GM23338 (cell line): ENCODE measurements around the gene SYPL1. TPM values are rescaled to one million over a fixed set of nuclear protein-coding genes. Genes with fewer than 3 reads are reported as not detected.

Experiments
- ATAC-seq: fragments of 200-7000 bp; cut with Tn5 transposase; 3 replicates; pipeline ENCODE4 v1.9.1; 2020
- DNase-seq: peaks from one replicate; pipeline ENCODE4 v3.0.0-alpha.2; 2015; ENCODE audit warnings: low spot score
- H2AFZ ChIP-seq: fragments of 200-600 bp; sonication (generic); 2 replicates; pipeline ENCODE4 v1.8.0; 2016; ENCODE audit warnings: antibody characterized with exemption, mild to moderate bottlenecking, moderate library complexity
- H3F3A ChIP-seq: fragments of 200-600 bp; sonication (generic); replicated peaks from 2 replicates; pipeline ENCODE4 v1.8.0; 2017; ENCODE audit warnings: antibody characterized with exemption, mixed run types, low read depth
- H3K27ac ChIP-seq: fragments of 200-600 bp; sonication (generic); 2 replicates; pipeline ENCODE4 v1.6.1; 2016; ENCODE audit warnings: low read depth
- H3K27me3 ChIP-seq: fragments of 200-600 bp; sonication (generic); 2 replicates; pipeline ENCODE4 v1.8.0; 2016; ENCODE audit warnings: mild to moderate bottlenecking, mixed run types, moderate library complexity; ENCODE audit not compliant: insufficient read depth
- H3K36me3 ChIP-seq: fragments of 200-600 bp; sonication (generic); 2 replicates; pipeline ENCODE4 v1.8.0; 2016; ENCODE audit warnings: mild to moderate bottlenecking; ENCODE audit not compliant: insufficient read depth
- H3K4me1 ChIP-seq: fragments of 200-600 bp; sonication (generic); 2 replicates; pipeline ENCODE4 v1.8.0; 2016; ENCODE audit warnings: mild to moderate bottlenecking, moderate library complexity; ENCODE audit not compliant: insufficient read depth
- H3K4me2 ChIP-seq: fragments of 200-600 bp; sonication (generic); 2 replicates; pipeline ENCODE4 v1.7.1; 2017; ENCODE audit warnings: mixed run types
- H3K4me3 ChIP-seq: fragments of 200-600 bp; sonication (generic); 2 replicates; pipeline ENCODE4 v1.6.1; 2016; ENCODE audit warnings: mixed run types
- H3K79me2 ChIP-seq: fragments of 200-600 bp; sonication (generic); replicated peaks from 2 replicates; pipeline ENCODE4 v1.8.0; 2017; ENCODE audit warnings: mild to moderate bottlenecking; ENCODE audit not compliant: insufficient read depth
- H3K9me2 ChIP-seq: fragments of 200-600 bp; sonication (generic); 2 replicates; pipeline ENCODE4 v1.8.0; 2017; ENCODE audit not compliant: insufficient read depth
- H4K20me1 ChIP-seq: fragments of 200-600 bp; sonication (generic); replicated peaks from 2 replicates; pipeline ENCODE4 v1.8.0; 2017; ENCODE audit warnings: mild to moderate bottlenecking; ENCODE audit not compliant: insufficient read depth
- H3K27ac Mint-ChIP-seq: 2 replicates; pipeline ENCODE4 v1.8.0; 2020; ENCODE audit warnings: inconsistent platforms, mild to moderate bottlenecking, moderate library complexity, mixed read lengths
- H3K27me3 Mint-ChIP-seq: 3 replicates; pipeline ENCODE4 v1.8.0; 2022; ENCODE audit warnings: low read depth, mild to moderate bottlenecking, moderate library complexity, mixed read lengths, inconsistent platforms; ENCODE audit not compliant: insufficient read depth, poor library complexity
- H3K36me3 Mint-ChIP-seq: 3 replicates; pipeline ENCODE4 v1.8.0; 2021; ENCODE audit warnings: low read depth, mild to moderate bottlenecking, inconsistent platforms, moderate library complexity, mixed read lengths
- H3K4me1 Mint-ChIP-seq: 3 replicates; pipeline ENCODE4 v1.8.0; 2020; ENCODE audit warnings: mild to moderate bottlenecking, inconsistent platforms, mixed read lengths
- H3K4me3 Mint-ChIP-seq: 3 replicates; pipeline ENCODE4 v1.8.0; 2021; ENCODE audit warnings: moderate library complexity, mild to moderate bottlenecking, inconsistent platforms, mixed read lengths
- H3K9me3 Mint-ChIP-seq: 3 replicates; pipeline ENCODE4 v1.8.0; 2020; ENCODE audit warnings: moderate library complexity, mild to moderate bottlenecking, inconsistent platforms, mixed read lengths
- CREB1 ChIP-seq: fragments of 250-450 bp; sonication (Bioruptor Pico); IDR thresholded peaks from 2 replicates; pipeline ENCODE4 v1.5.0; 2020; ENCODE audit warnings: low read depth, mild to moderate bottlenecking, moderate library complexity
- EZH2 ChIP-seq: fragments of 200-600 bp; sonication (generic); IDR thresholded peaks from one replicate; pipeline ENCODE4 v1.8.0; 2017; ENCODE audit warnings: antibody characterized with exemption, mild to moderate bottlenecking, low read depth; ENCODE audit not compliant: unreplicated experiment
- EZH2phosphoT487 ChIP-seq: fragments of 200-600 bp; sonication (generic); IDR thresholded peaks from one replicate; pipeline ENCODE4 v1.8.1; 2018; ENCODE audit warnings: antibody characterized with exemption; ENCODE audit not compliant: unreplicated experiment
- JUNB ChIP-seq: IDR thresholded peaks from one replicate; pipeline ENCODE4 v1.6.1; 2016; ENCODE audit warnings: antibody characterized with exemption; ENCODE audit not compliant: unreplicated experiment
- NANOG ChIP-seq: IDR thresholded peaks from 2 replicates; pipeline ENCODE4 v1.6.1; 2016; ENCODE audit warnings: antibody characterized with exemption, borderline replicate concordance
- POLR2AphosphoS5 ChIP-seq: IDR thresholded peaks from 2 replicates; pipeline ENCODE4 v1.6.1; 2016; ENCODE audit warnings: antibody characterized with exemption, low read depth
- REST ChIP-seq: IDR thresholded peaks from one replicate; pipeline ENCODE4 v1.6.1; 2018; ENCODE audit warnings: antibody characterized with exemption; ENCODE audit not compliant: unreplicated experiment
- STAT1 ChIP-seq: IDR thresholded peaks from one replicate; pipeline ENCODE4 v1.6.1; 2016; ENCODE audit warnings: antibody characterized with exemption; ENCODE audit not compliant: unreplicated experiment
- ZNF114 ChIP-seq: fragments of 250-450 bp; sonication (Bioruptor Pico); IDR thresholded peaks from 2 replicates; pipeline ENCODE4 v1.5.0; 2020; ENCODE audit warnings: mild to moderate bottlenecking, moderate library complexity
- ZNF331 ChIP-seq: fragments of 250-450 bp; sonication (Bioruptor Pico); IDR thresholded peaks from 2 replicates; pipeline ENCODE4 v1.5.0; 2020; ENCODE audit warnings: low read depth, mild to moderate bottlenecking, moderate library complexity
- ZNF462 ChIP-seq: fragments of 250-450 bp; sonication (Bioruptor Pico); IDR thresholded peaks from 2 replicates; pipeline ENCODE4 v1.5.0; 2020; ENCODE audit warnings: mild to moderate bottlenecking, moderate library complexity
- polyA plus RNA-seq: library from polyadenylated mRNA; unstranded; fragments of >200 nt; fragmentation: Nextera tagmentation; extraction: Ambion mirVana; gene quantifications from 2 replicates; pipeline ENCODE4 v1.2.1, GENCODE V29; 2016
- total RNA-seq: library from RNA; depleted of rRNA; stranded (reverse); fragments of >200 nt; shearing (Covaris generic); gene quantifications from 2 replicates; pipeline ENCODE4 v1.2.3, GENCODE V29; 2014
- TF ChIP-seq, protein P1 (sequence below), 2 experiments: fragments of 200-600 bp in 1 of 2; sonication (generic) in 1 of 2; conservative IDR thresholded peaks; 2 replicates each; pipeline versions ENCODE4 v1.5.1 to v1.6.1; 2016 to 2017; ENCODE audit warnings: antibody characterized with exemption in 2 of 2, low read depth in 2 of 2, mild to moderate bottlenecking in 2 of 2, moderate library complexity in 1 of 2
- TF ChIP-seq, protein P2 (sequence below): IDR thresholded peaks from 2 replicates; pipeline ENCODE4 v1.6.1; 2016; ENCODE audit warnings: antibody characterized with exemption

The SYPL1 gene
- total and polyA plus RNA-seq, 2 experiments from 2014 or later: 39.3 to 52.7 TPM

DNA sequence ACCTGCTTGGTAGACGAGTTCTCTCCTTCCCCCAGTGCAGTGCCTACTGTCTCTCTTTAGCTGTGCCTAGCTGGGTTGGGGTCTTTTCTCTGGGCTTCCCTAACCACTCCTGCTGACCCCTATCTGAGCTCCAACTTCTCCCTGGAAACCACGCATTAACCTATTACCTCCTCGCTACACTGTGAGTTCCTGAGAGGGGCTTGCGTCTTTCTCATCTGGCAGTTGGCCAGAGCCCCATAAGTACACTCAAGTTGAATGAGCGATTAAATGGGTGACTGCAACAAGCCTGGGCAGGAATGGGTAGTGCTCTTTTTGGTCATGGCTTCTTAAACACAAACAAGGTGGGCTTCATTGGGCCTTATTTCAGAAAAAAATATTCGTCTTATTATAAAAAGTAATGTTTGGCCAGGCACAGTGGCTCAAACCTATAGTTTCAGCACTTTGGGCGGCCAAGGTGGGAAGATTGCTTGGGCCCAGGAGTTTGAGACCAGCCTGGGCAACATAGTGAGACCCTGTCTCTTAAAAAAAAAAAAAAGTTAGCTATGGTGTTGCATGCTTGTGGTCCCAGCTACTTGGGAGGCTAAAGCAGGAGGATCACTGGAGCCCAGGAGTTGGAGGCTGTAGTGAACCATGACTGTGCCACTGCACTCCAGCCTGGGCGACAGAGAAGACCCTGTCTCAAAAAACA is 41.4 kb downstream of the SYPL1 start:
- peaks cover 18% of the 10 kb centered on the region for H3K4me1 Mint-ChIP-seq
- no peak overlapping the region; the same call in 1 of the 2 replicates for H2AFZ ChIP-seq
- H3K36me3 Mint-ChIP-seq: no peaks in the 10 kb centered on the region
- H3K27me3 Mint-ChIP-seq: no peaks in the 10 kb centered on the region
- no peak overlapping the region for H3K4me2 ChIP-seq
- H4K20me1 ChIP-seq: no peaks in the 10 kb centered on the region
- H3K9me3 Mint-ChIP-seq: no peaks in the 10 kb centered on the region
- 0 out of 2 replicates have a peak, but pooled peaks cover 7% of the 10 kb centered on the region for H3F3A ChIP-seq
- no peaks in the 10 kb centered on the region for H3K36me3 ChIP-seq
- no peaks in the 10 kb centered on the region for H3K9me2 ChIP-seq
- H3K27ac Mint-ChIP-seq: no peak overlapping the region
- H3K4me3 Mint-ChIP-seq: no peak overlapping the region
- TF ChIP-seq REST (no peak), JUNB (no peak), CREB1 (CRISPR knock-in tag) (no peak), ZNF114 (CRISPR knock-in tag) (no peak), ZNF462 (no peak), EZH2 (no peak), EZH2phosphoT487 (no peak), STAT1 (no peak), NANOG (no peak), ZNF331 (no peak), POLR2AphosphoS5 (no peak)
- TF ChIP-seq, protein P1, sequence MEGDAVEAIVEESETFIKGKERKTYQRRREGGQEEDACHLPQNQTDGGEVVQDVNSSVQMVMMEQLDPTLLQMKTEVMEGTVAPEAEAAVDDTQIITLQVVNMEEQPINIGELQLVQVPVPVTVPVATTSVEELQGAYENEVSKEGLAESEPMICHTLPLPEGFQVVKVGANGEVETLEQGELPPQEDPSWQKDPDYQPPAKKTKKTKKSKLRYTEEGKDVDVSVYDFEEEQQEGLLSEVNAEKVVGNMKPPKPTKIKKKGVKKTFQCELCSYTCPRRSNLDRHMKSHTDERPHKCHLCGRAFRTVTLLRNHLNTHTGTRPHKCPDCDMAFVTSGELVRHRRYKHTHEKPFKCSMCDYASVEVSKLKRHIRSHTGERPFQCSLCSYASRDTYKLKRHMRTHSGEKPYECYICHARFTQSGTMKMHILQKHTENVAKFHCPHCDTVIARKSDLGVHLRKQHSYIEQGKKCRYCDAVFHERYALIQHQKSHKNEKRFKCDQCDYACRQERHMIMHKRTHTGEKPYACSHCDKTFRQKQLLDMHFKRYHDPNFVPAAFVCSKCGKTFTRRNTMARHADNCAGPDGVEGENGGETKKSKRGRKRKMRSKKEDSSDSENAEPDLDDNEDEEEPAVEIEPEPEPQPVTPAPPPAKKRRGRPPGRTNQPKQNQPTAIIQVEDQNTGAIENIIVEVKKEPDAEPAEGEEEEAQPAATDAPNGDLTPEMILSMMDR (conservative IDR thresholded peaks at IDR 0.05; ENCODE audit: low read depth in 2 of 2): no peak
- TF ChIP-seq, protein P2, sequence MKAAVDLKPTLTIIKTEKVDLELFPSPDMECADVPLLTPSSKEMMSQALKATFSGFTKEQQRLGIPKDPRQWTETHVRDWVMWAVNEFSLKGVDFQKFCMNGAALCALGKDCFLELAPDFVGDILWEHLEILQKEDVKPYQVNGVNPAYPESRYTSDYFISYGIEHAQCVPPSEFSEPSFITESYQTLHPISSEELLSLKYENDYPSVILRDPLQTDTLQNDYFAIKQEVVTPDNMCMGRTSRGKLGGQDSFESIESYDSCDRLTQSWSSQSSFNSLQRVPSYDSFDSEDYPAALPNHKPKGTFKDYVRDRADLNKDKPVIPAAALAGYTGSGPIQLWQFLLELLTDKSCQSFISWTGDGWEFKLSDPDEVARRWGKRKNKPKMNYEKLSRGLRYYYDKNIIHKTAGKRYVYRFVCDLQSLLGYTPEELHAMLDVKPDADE: no peak
- no peak for ATAC-seq
- no peaks in the 10 kb centered on the region for H3K27me3 ChIP-seq
- H3K4me3 ChIP-seq: no peak overlapping the region
- no peak for DNase-seq
- H3K4me1 ChIP-seq: peaks cover 17% of the 10 kb centered on the region
- no peak overlapping the region for H3K27ac ChIP-seq
- no peaks in the 10 kb centered on the region for H3K79me2 ChIP-seq
